Liver (tissue), 3 donors: ENCODE results near the gene DHRSX.

Experiments
- MAX ChIP-seq: IDR thresholded peaks from 2 replicates; pipeline ENCODE4 v1.6.1; 2016; ENCODE audit warnings: antibody characterized with exemption
- NR2F2 ChIP-seq: IDR thresholded peaks from 2 replicates; pipeline ENCODE4 v1.6.1; 2016; ENCODE audit warnings: antibody characterized with exemption
- RXRA ChIP-seq, 2 donors: IDR thresholded peaks; 2 replicates each; pipeline ENCODE4 v1.6.1; 2017 to 2018; ENCODE audit warnings: antibody characterized with exemption in 2 of 2, mild to moderate bottlenecking in 1 of 2
- YY1 ChIP-seq: IDR thresholded peaks from 2 replicates; pipeline ENCODE4 v1.6.1; 2016; ENCODE audit warnings: antibody characterized with exemption, mild to moderate bottlenecking
- TF ChIP-seq, protein P1 (sequence below): fragments of 150-350 bp; IDR thresholded peaks from 2 replicates; pipeline ENCODE4 v1.5.1; 2017; ENCODE audit warnings: improper control_type of control experiment, low read depth, low read length; ENCODE audit not compliant: missing input control
- donor health status: healthy.
- donor health status: healthy.

DNA sequence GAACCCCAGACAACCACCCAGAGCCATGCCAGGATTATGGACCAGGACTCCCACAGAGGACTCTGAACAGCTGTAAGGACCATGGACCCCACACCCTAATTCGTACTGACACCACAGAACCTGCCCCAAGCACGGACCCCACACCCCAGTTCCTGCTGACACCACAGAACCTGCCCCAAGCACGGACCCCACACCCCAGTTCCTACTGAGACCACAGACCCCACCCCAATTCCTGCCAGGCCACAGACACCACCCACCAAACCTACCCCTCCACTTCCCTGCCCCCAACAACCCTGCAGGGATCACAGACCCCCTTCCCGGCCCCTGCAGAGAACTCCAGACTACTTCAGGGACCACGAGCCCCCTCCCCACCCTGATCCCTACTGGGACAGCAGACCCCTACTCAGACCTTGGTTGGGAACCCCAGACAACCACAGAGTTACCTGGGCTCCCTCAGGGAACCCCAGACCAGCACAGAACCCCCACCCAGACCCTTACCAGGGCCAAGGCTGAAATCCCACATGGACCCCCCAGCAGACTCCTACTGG lies 1.4 kb upstream of the DHRSX start:
- TF ChIP-seq, protein P1, sequence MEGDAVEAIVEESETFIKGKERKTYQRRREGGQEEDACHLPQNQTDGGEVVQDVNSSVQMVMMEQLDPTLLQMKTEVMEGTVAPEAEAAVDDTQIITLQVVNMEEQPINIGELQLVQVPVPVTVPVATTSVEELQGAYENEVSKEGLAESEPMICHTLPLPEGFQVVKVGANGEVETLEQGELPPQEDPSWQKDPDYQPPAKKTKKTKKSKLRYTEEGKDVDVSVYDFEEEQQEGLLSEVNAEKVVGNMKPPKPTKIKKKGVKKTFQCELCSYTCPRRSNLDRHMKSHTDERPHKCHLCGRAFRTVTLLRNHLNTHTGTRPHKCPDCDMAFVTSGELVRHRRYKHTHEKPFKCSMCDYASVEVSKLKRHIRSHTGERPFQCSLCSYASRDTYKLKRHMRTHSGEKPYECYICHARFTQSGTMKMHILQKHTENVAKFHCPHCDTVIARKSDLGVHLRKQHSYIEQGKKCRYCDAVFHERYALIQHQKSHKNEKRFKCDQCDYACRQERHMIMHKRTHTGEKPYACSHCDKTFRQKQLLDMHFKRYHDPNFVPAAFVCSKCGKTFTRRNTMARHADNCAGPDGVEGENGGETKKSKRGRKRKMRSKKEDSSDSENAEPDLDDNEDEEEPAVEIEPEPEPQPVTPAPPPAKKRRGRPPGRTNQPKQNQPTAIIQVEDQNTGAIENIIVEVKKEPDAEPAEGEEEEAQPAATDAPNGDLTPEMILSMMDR, result no peak
- TF ChIP-seq RXRA (IDR thresholded peaks at IDR 0.05) (no peak), MAX (no peak), NR2F2 (no peak), YY1 (no peak)
